ENCODE measurements around the gene PRDX4.

GRCh38 chrX:23666282-23666681 lies 1.0 kb upstream of the PRDX4 start:
- TF ChIP-seq CTCF (IDR thresholded peaks at IDR 0.05) (no peak), E2F4 (CRISPR knock-in tag; IDR thresholded peaks at IDR 0.05; ENCODE audit: borderline replicate concordance, low read depth) (no peak)

All from WTC11 (cell line).